MM.1S (cell line): Measurements from ENCODE around the gene GCK.

Source experiments
- DNase-seq: peaks from one replicate; pipeline ENCODE4 v3.0.0-alpha.2; 2015
- H2AFZ ChIP-seq: fragments of 300-600 bp; sonication (generic); 2 replicates; pipeline ENCODE4 v1.6.0; 2016; ENCODE audit warnings: antibody characterized with exemption, low read length
- H3F3A ChIP-seq: fragments of 300-600 bp; sonication (generic); 2 replicates; pipeline ENCODE4 v1.6.1; 2016; ENCODE audit warnings: mild to moderate bottlenecking, antibody characterized with exemption, low read length, moderate library complexity, mixed read lengths; ENCODE audit not compliant: insufficient read depth
- H3K27ac ChIP-seq: fragments of 300-600 bp; sonication (generic); 2 replicates; pipeline ENCODE4 v1.5.1; 2016; ENCODE audit warnings: mild to moderate bottlenecking, low read length
- H3K27me3 ChIP-seq: fragments of 300-600 bp; sonication (generic); replicated peaks from 2 replicates; pipeline ENCODE4 v1.6.0; 2016; ENCODE audit warnings: low read length; ENCODE audit not compliant: insufficient read depth
- H3K36me3 ChIP-seq: fragments of 300-600 bp; sonication (generic); replicated peaks from 2 replicates; pipeline ENCODE4 v1.6.1; 2016; ENCODE audit warnings: mild to moderate bottlenecking, low read length, mixed read lengths; ENCODE audit not compliant: insufficient read depth
- H3K4me1 ChIP-seq: fragments of 300-600 bp; sonication (generic); 2 replicates; pipeline ENCODE4 v1.6.1; 2016; ENCODE audit warnings: low read length, mixed read lengths
- H3K4me2 ChIP-seq: fragments of 300-600 bp; sonication (generic); 2 replicates; pipeline ENCODE4 v1.6.0; 2016; ENCODE audit warnings: low read depth, low read length
- H3K4me3 ChIP-seq: fragments of 300-600 bp; sonication (generic); 2 replicates; pipeline ENCODE4 v1.5.1; 2016; ENCODE audit warnings: low read length, mixed read lengths
- H3K79me2 ChIP-seq: fragments of 300-600 bp; sonication (generic); 2 replicates; pipeline ENCODE4 v1.6.1; 2016; ENCODE audit warnings: mixed run types, low read length, mixed read lengths
- H3K9ac ChIP-seq: fragments of 300-600 bp; sonication (generic); 2 replicates; pipeline ENCODE4 v1.6.1; 2016; ENCODE audit warnings: low read length, mixed read lengths
- H3K9me2 ChIP-seq: fragments of 300-600 bp; sonication (generic); replicated peaks from 2 replicates; pipeline ENCODE4 v1.6.1; 2016; ENCODE audit warnings: mild to moderate bottlenecking, low read length, mixed read lengths; ENCODE audit not compliant: insufficient read depth
- H3K9me3 ChIP-seq: fragments of 300-600 bp; sonication (generic); replicated peaks from 2 replicates; pipeline ENCODE4 v1.6.1; 2016; ENCODE audit warnings: mild to moderate bottlenecking, low read length, mixed read lengths; ENCODE audit not compliant: insufficient read depth
- H4K20me1 ChIP-seq: fragments of 300-600 bp; sonication (generic); 2 replicates; pipeline ENCODE4 v1.6.1; 2016; ENCODE audit warnings: mild to moderate bottlenecking, low read length, moderate library complexity, mixed read lengths; ENCODE audit not compliant: insufficient read depth
- EZH2 ChIP-seq: fragments of 300-600 bp; sonication (generic); optimal IDR thresholded peaks from 2 replicates; pipeline ENCODE3; 2017; ENCODE audit warnings: low read depth, mild to moderate bottlenecking, antibody characterized with exemption, low read length, mixed read lengths
- EZH2phosphoT487 ChIP-seq: fragments of 300-600 bp; sonication (generic); IDR thresholded peaks from 2 replicates; pipeline ENCODE4 v1.6.1; 2018; ENCODE audit warnings: antibody characterized with exemption, low read length
- TF ChIP-seq, protein P1 (sequence below): fragments of 300-600 bp; sonication (generic); IDR thresholded peaks from 2 replicates; pipeline ENCODE4 v1.5.1; 2016; ENCODE audit warnings: antibody characterized with exemption, low read length, mixed read lengths

Gene GCK

GRCh38 chr7:44224974-44225565 lies 35.8 kb upstream of the GCK start:
- TF ChIP-seq EZH2 (no peak), EZH2phosphoT487 (no peak)
- TF ChIP-seq, protein P1, sequence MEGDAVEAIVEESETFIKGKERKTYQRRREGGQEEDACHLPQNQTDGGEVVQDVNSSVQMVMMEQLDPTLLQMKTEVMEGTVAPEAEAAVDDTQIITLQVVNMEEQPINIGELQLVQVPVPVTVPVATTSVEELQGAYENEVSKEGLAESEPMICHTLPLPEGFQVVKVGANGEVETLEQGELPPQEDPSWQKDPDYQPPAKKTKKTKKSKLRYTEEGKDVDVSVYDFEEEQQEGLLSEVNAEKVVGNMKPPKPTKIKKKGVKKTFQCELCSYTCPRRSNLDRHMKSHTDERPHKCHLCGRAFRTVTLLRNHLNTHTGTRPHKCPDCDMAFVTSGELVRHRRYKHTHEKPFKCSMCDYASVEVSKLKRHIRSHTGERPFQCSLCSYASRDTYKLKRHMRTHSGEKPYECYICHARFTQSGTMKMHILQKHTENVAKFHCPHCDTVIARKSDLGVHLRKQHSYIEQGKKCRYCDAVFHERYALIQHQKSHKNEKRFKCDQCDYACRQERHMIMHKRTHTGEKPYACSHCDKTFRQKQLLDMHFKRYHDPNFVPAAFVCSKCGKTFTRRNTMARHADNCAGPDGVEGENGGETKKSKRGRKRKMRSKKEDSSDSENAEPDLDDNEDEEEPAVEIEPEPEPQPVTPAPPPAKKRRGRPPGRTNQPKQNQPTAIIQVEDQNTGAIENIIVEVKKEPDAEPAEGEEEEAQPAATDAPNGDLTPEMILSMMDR: no peak
- H3K27me3 ChIP-seq: peaks cover 71% of the 10 kb centered on the region
- H3K9me3 ChIP-seq: no peaks in the 10 kb centered on the region
- no peaks in the 10 kb centered on the region for H4K20me1 ChIP-seq
- H3K9me2 ChIP-seq: no peaks in the 10 kb centered on the region
- H3K4me2 ChIP-seq: no peak overlapping the region
- H3K79me2 ChIP-seq: no peaks in the 10 kb centered on the region
- no peak overlapping the region for H2AFZ ChIP-seq
- no peak overlapping the region for H3K27ac ChIP-seq
- no peaks in the 10 kb centered on the region for H3K36me3 ChIP-seq
- no peaks in the 10 kb centered on the region for H3F3A ChIP-seq
- no peaks in the 10 kb centered on the region for H3K4me1 ChIP-seq
- DNase-seq: no peak
- H3K4me3 ChIP-seq: no peak overlapping the region
- no peak overlapping the region for H3K9ac ChIP-seq

- no peaks in the 10 kb centered on the region for H3K9me2 ChIP-seq
- no peak overlapping the region for H3K4me2 ChIP-seq
- TF ChIP-seq, protein P1: no peak
- no peak for TF ChIP-seq EZH2
- no peak for TF ChIP-seq EZH2phosphoT487
Observed at GRCh38 chr7:44224080-44224973, 35.1 kb upstream of the GCK start.

DNA sequence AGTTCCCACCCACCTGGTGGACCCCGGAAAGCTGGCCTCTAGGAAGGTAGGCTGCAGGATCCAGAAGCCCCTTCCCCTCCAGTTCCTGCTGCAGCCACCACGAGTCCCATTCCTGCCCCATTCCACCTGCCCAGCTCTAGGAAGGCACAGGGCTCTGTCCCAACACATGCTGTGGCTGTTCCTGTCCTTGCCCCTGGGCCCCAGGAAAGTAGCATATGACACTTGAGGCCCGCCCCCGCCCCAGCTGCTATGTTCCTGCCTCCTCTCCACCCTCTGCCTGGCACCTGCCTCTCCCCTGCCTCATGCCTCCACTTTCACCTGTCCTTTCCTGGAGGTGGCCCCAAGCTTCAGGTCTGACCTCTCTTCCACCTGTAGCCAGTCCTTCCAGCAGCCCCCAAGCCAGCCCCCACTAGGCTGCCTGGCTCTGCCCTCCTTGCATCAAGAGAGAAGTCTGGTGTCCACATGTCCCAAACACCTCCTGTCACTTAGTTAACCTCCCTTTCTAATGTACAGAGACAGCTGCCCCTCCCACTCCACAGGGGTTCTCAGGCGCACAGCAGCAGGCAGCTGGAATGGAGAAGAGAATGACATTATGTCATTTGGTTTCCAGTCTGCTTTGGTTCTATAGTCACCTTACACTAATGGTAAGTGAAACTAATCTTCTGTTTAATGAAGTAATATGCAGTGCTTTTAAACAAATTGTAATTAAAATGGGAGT lies 34.3 kb upstream of the GCK start:
- H3K4me3 ChIP-seq: no peak overlapping the region
- H3K9me3 ChIP-seq: no peaks in the 10 kb centered on the region
- H3K27ac ChIP-seq: no peak overlapping the region
- no peak overlapping the region for H3K4me2 ChIP-seq
- no peak overlapping the region for H2AFZ ChIP-seq
- H3K79me2 ChIP-seq: no peaks in the 10 kb centered on the region
- DNase-seq: no peak
- TF ChIP-seq EZH2phosphoT487: no peak
- no peaks in the 10 kb centered on the region for H3K9me2 ChIP-seq
- no peaks in the 10 kb centered on the region for H3K4me1 ChIP-seq
- no peaks in the 10 kb centered on the region for H3K36me3 ChIP-seq
- H4K20me1 ChIP-seq: no peaks in the 10 kb centered on the region
- peaks cover 65% of the 10 kb centered on the region for H3K27me3 ChIP-seq
- H3K9ac ChIP-seq: no peak overlapping the region
- no peaks in the 10 kb centered on the region for H3F3A ChIP-seq

More at GRCh38 chr7:44224080-44224973, 35.1 kb upstream of the GCK start:
- Histone ChIP-seq H3K79me2 (no peaks in the 10 kb centered on the region), H2AFZ (no peak overlapping the region), H3F3A (no peaks in the 10 kb centered on the region), H3K9ac (no peak overlapping the region), H3K4me1 (no peaks in the 10 kb centered on the region), H3K36me3 (no peaks in the 10 kb centered on the region), H3K27ac (no peak overlapping the region), H4K20me1 (no peaks in the 10 kb centered on the region), H3K4me3 (no peak overlapping the region), H3K27me3 (peaks cover 69% of the 10 kb centered on the region), H3K9me3 (no peaks in the 10 kb centered on the region)
- no peak for DNase-seq
